Endothelial cell of umbilical vein (primary cell): ENCODE results near the gene MCC. TPM values are rescaled to one million over a fixed set of nuclear protein-coding genes. Genes with fewer than 3 reads are reported as not detected.

ENCODE experiments used
- BruUV-seq: library from RNA; stranded (reverse); fragments of 400-500 nt; replicated peaks from 2 replicates; lab custom pipeline; 2021; lab: Mats Ljungman, UMichigan
- CTCF ChIA-PET: fragments of 300-600, 350-600 bp; sonication (Branson Sonifier 250); formaldehyde crosslinking; loops from one replicate; lab custom pipeline; 2021; ENCODE audit warnings: antibody characterized with exemption, inconsistent platforms; lab: Charles Lee
- POLR2A ChIA-PET: fragments of 300-600, 350-600 bp; sonication (Branson Sonifier 250); formaldehyde crosslinking; loops from one replicate; lab custom pipeline; 2021; ENCODE audit warnings: antibody characterized with exemption, inconsistent platforms; lab: Charles Lee
- DNase-seq: peaks from one replicate; pipeline ENCODE4 v3.0.0-alpha.2; 2011; ENCODE audit warnings: low read depth, low spot score
- FAIRE-seq: peaks from 2 replicates; lab custom pipeline; 2011; peaks lifted over from hg19 to GRCh38; lab: Jason Lieb, UNC
- H2AFZ ChIP-seq: 2 replicates; pipeline ENCODE4 v1.6.0; 2012; ENCODE audit warnings: low read depth, low read length, control low read depth, inconsistent platforms
- H3K27ac ChIP-seq: 2 replicates; pipeline ENCODE4 v1.5.1; 2011; ENCODE audit warnings: low read depth, mild to moderate bottlenecking, control low read depth, low read length, moderate library complexity; ENCODE audit not compliant: insufficient read depth
- H3K27me3 ChIP-seq, 2 experiments: 2 replicates each; pipeline versions ENCODE4 v1.6.0 to v1.6.1; 2011; ENCODE audit warnings: low read length in 2 of 2, mixed read lengths in 1 of 2; ENCODE audit not compliant: control insufficient read depth in 2 of 2, insufficient read depth in 2 of 2
- H3K36me3 ChIP-seq, 2 experiments: 2 replicates in 1 of 2; 3 replicates in 1 of 2; pipeline ENCODE4 v1.5.1; 2011; ENCODE audit warnings: low read length in 2 of 2, mild to moderate bottlenecking in 1 of 2, moderate library complexity in 1 of 2; ENCODE audit not compliant: control insufficient read depth in 2 of 2, insufficient read depth in 2 of 2; ENCODE audit errors: extremely low read depth in 1 of 2
- H3K4me1 ChIP-seq: 3 replicates; pipeline ENCODE4 v1.5.1; 2011; ENCODE audit warnings: mild to moderate bottlenecking, low read length; ENCODE audit not compliant: control insufficient read depth, insufficient read depth; ENCODE audit errors: extremely low read depth
- H3K4me2 ChIP-seq: 2 replicates; pipeline ENCODE4 v1.6.1; 2011; ENCODE audit warnings: low read length, control low read depth, mixed read lengths; ENCODE audit not compliant: insufficient read depth
- H3K4me3 ChIP-seq, 3 experiments: fragments of 200-600 bp in 1 of 3; sonication (generic), shearing (Covaris generic) in 1 of 3; replicated peaks in 1 of 3; 2 replicates each; pipeline ENCODE4 v1.5.1; 2011 to 2016; ENCODE audit warnings: control low read depth in 3 of 3, low read length in 3 of 3, mild to moderate bottlenecking in 2 of 3, inconsistent platforms in 1 of 3, low read depth in 1 of 3, moderate library complexity in 1 of 3; ENCODE audit not compliant: insufficient read depth in 1 of 3
- H3K79me2 ChIP-seq: 2 replicates; pipeline ENCODE4 v1.6.0; 2012; ENCODE audit warnings: low read length, inconsistent platforms; ENCODE audit not compliant: control insufficient read depth, insufficient read depth
- H3K9ac ChIP-seq: replicated peaks from 2 replicates; pipeline ENCODE3; 2011; ENCODE audit warnings: low read length, control low read depth; ENCODE audit not compliant: insufficient read depth; ENCODE audit errors: extremely low read depth
- H3K9me1 ChIP-seq: replicated peaks from 3 replicates; pipeline ENCODE4 v1.6.0; 2011; ENCODE audit warnings: mild to moderate bottlenecking, low read length; ENCODE audit not compliant: control insufficient read depth, insufficient read depth; ENCODE audit errors: extremely low read depth
- H3K9me3 ChIP-seq: replicated peaks from 2 replicates; pipeline ENCODE4 v1.5.1; 2012; ENCODE audit warnings: low read length, inconsistent platforms; ENCODE audit not compliant: control insufficient read depth, insufficient read depth
- H4K20me1 ChIP-seq: replicated peaks from 2 replicates; pipeline ENCODE3; 2011; ENCODE audit warnings: mild to moderate bottlenecking, low read length; ENCODE audit not compliant: control insufficient read depth, insufficient read depth; ENCODE audit errors: extremely low read depth
- EZH2 ChIP-seq: IDR thresholded peaks from 2 replicates; pipeline ENCODE4 v1.6.1; 2012; ENCODE audit warnings: borderline replicate concordance, low read depth, mild to moderate bottlenecking, moderate library complexity, low read length, inconsistent platforms; ENCODE audit not compliant: severe bottlenecking
- FOS ChIP-seq: IDR thresholded peaks from 2 replicates; pipeline ENCODE4 v1.6.1; 2011; ENCODE audit warnings: mild to moderate bottlenecking, low read length, moderate library complexity, borderline replicate concordance; ENCODE audit not compliant: insufficient read depth
- GATA2 ChIP-seq: IDR thresholded peaks from 2 replicates; pipeline ENCODE4 v1.7.0; 2011; ENCODE audit warnings: low read depth, mild to moderate bottlenecking, moderate library complexity, mixed read lengths, low read length; ENCODE audit not compliant: insufficient read length, insufficient read depth
- JUN ChIP-seq: IDR thresholded peaks from 2 replicates; pipeline ENCODE4 v1.6.1; 2011; ENCODE audit warnings: borderline replicate concordance, low read depth; ENCODE audit not compliant: insufficient read length, insufficient read depth
- MYC ChIP-seq: IDR thresholded peaks from one replicate; pipeline ENCODE4 v1.6.1; 2011; ENCODE audit warnings: mild to moderate bottlenecking, low read depth, low read length
- POLR2A ChIP-seq: IDR thresholded peaks from 2 replicates; pipeline ENCODE4 v1.6.1; 2012; ENCODE audit warnings: low read depth, mild to moderate bottlenecking, control low read depth, low read length
- POLR2AphosphoS5 ChIP-seq: IDR thresholded peaks from 2 replicates; pipeline ENCODE4 v1.6.1; 2012; ENCODE audit warnings: low read depth, mild to moderate bottlenecking, control low read depth, low read length, moderate library complexity; ENCODE audit not compliant: insufficient read depth
- dilution Hi-C: fragments of 300-500 bp; cut with MboI; formaldehyde crosslinking; loops from one replicate; pipeline ENCODE4 v1.15.0; 2019; ENCODE audit warnings: low sequenced_read_pairs; ENCODE audit not compliant: extremely low pct_ligation_motif_present
- intact Hi-C: fragments of 100-400 bp; cut with micrococcal nuclease; formaldehyde crosslinking; loops from one replicate; pipeline ENCODE4 v1.10.0; 2022
- polyA plus RNA-seq, 4 experiments: library from polyadenylated mRNA; depleted of rRNA in 3 of 4; stranded (reverse) in 3 of 4; unstranded in 1 of 4; fragments of >200 nt; gene quantifications; 2 replicates each; pipeline versions ENCODE4 v1.2.1 to v1.2.3, GENCODE V29; 2011 to 2012; ENCODE audit warnings: missing spikeins in 1 of 4
- total RNA-seq: library from RNA; stranded (reverse); gene quantifications from 2 replicates; pipeline ENCODE4 v1.2.3, GENCODE V29; 2021
- TF ChIP-seq, protein P1 (sequence below), 2 donors: IDR thresholded peaks; 1 replicate in 1 of 2; 2 replicates in 1 of 2; pipeline ENCODE4 v1.5.1; 2011; ENCODE audit warnings: low read length in 2 of 2, mild to moderate bottlenecking in 2 of 2, moderate library complexity in 2 of 2, control low read depth in 1 of 2, inconsistent platforms in 1 of 2, low read depth in 1 of 2; ENCODE audit not compliant: insufficient read depth in 1 of 2; ENCODE audit errors: extremely low read depth in 1 of 2
- TF ChIP-seq, protein P2 (sequence below): IDR thresholded peaks from 2 replicates; pipeline ENCODE4 v1.6.1; 2011; ENCODE audit not compliant: insufficient read depth, insufficient read length

MCC gene
- total and polyA plus RNA-seq, 2 donors (not counting 3 experiments of a cell fraction or from before 2014, with no cell fraction given) = 6.9 to 27.5 TPM

DNA sequence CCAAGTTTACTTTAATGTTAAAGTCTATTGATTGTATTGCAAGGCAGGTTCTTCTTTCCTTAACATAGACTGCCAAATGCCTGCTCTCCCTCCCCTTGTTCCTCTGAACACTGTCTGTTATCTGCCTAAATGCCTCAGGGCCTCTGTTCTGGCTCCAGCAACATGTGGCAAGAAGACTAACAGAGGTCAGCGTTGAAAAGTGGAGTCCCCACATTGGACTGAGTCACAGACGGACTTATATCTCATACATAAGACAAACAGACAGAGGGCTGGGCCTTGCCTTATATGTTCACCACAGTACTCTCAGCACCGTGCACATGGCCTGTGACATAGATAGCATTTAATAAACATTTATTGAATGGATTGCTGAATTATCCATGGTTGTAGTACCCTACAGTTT is 144.9 kb downstream of the MCC start:
- H3K4me2 ChIP-seq = no peak overlapping the region
- dilution Hi-C loops (no loop called here), intact Hi-C loops (no loop called here)
- no peaks in the 10 kb centered on the region for H3K9me3 ChIP-seq
- no peaks in the 10 kb centered on the region for H3K36me3 ChIP-seq
- POLR2A ChIA-PET = no interaction called here
- H3K79me2 ChIP-seq = no peaks in the 10 kb centered on the region
- no peaks in the 10 kb centered on the region for H3K9me1 ChIP-seq
- FAIRE-seq = no peak
- H3K27ac ChIP-seq = no peak overlapping the region
- no peaks in the 10 kb centered on the region for H4K20me1 ChIP-seq
- CTCF ChIA-PET = no interaction called here
- no peak overlapping the region for H3K9ac ChIP-seq
- no TSS peak for BruUV-seq
- no peak overlapping the region for H2AFZ ChIP-seq
- no peak for DNase-seq
- no peak for TF ChIP-seq GATA2
- H3K27me3 ChIP-seq = no peaks in the 10 kb centered on the region
- H3K4me1 ChIP-seq = peaks cover 8% of the 10 kb centered on the region
- H3K4me3 ChIP-seq = no peak overlapping the region

DNA sequence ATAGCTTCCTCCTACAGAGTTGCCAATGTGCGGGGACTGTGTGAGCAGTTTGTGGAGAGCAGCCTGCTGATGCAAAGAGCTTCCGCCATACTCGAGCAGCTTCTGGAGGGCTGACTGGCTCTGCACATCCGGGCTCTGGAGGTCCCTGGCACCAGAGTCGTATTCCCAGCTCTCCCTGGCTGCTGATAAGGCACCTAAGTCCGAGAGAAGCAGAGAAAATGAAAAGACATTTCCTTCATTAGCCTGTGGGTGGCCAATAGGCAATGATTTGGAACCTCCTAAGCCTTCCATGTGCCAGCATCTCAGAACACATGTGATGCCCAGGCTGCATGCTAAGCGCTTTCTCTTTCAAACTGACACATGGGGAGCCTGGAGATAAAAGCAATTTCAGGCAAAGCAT is 147.7 kb downstream of the MCC start:
- Histone ChIP-seq H3K4me1 (peaks cover 8% of the 10 kb centered on the region), H2AFZ (peak overlapping the region; percentile 25), H3K27me3 (no peaks in the 10 kb centered on the region), H3K36me3 (no peaks in the 10 kb centered on the region), H3K9me1 (no peaks in the 10 kb centered on the region), H3K27ac (no peak overlapping the region), H4K20me1 (no peaks in the 10 kb centered on the region), H3K4me2 (no peak overlapping the region), H3K79me2 (no peaks in the 10 kb centered on the region), H3K9ac (no peak overlapping the region), H3K9me3 (no peaks in the 10 kb centered on the region), H3K4me3 (no peak overlapping the region)
- intact Hi-C loops = no loop called here
- FAIRE-seq (no peak), DNase-seq (peak; percentile 49)
- no TSS peak for BruUV-seq
- ChIA-PET CTCF (interaction anchor here (0.9 to 1.7 kb wide), 6 partner anchors 38 to 271 kb away, joined by 3 to 20 read pairs (median 3); partner anchors contain the start of gene YTHDC2), POLR2A (no interaction called here)
- TF ChIP-seq, protein P1, sequence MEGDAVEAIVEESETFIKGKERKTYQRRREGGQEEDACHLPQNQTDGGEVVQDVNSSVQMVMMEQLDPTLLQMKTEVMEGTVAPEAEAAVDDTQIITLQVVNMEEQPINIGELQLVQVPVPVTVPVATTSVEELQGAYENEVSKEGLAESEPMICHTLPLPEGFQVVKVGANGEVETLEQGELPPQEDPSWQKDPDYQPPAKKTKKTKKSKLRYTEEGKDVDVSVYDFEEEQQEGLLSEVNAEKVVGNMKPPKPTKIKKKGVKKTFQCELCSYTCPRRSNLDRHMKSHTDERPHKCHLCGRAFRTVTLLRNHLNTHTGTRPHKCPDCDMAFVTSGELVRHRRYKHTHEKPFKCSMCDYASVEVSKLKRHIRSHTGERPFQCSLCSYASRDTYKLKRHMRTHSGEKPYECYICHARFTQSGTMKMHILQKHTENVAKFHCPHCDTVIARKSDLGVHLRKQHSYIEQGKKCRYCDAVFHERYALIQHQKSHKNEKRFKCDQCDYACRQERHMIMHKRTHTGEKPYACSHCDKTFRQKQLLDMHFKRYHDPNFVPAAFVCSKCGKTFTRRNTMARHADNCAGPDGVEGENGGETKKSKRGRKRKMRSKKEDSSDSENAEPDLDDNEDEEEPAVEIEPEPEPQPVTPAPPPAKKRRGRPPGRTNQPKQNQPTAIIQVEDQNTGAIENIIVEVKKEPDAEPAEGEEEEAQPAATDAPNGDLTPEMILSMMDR (IDR thresholded peaks at IDR 0.05; ENCODE audit: extremely low read depth in 1 of 2, insufficient read depth in 1 of 2, low read depth in 1 of 2, low read length in 2 of 2) = peak in 1 of 2 donors; percentile 7
- no peak for TF ChIP-seq FOS
- no peak for TF ChIP-seq EZH2
- no peak for TF ChIP-seq GATA2
- TF ChIP-seq MYC = no peak
- no peak for TF ChIP-seq POLR2AphosphoS5
- TF ChIP-seq JUN = no peak
- TF ChIP-seq, protein P2, sequence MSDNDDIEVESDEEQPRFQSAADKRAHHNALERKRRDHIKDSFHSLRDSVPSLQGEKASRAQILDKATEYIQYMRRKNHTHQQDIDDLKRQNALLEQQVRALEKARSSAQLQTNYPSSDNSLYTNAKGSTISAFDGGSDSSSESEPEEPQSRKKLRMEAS = no peak
- TF ChIP-seq POLR2A = no peak
- dilution Hi-C loops = no loop called here
